Spleen (tissue), 11 donors: ENCODE data around the gene OR2C3. TPM values are rescaled to one million over a fixed set of nuclear protein-coding genes. Genes with fewer than 3 reads are reported as not detected.

Experiments
- DNase-seq: peaks from one replicate; pipeline ENCODE4 v3.0.0-alpha.2; 2020
- H3K27ac ChIP-seq, 8 donors: fragments of 200-600 bp; sonication (generic) in 7 of 8; 1 replicate in 4 of 8; 2 replicates in 4 of 8; pipeline versions ENCODE4 v1.5.0 to v1.8.0; 2016 to 2021; ENCODE audit warnings: inconsistent platforms in 4 of 8, mild to moderate bottlenecking in 4 of 8, moderate library complexity in 1 of 8
- H3K27me3 ChIP-seq, 7 donors: fragments of 200-600 bp; sonication (generic) in 6 of 7; replicated peaks in 1 of 7; 1 replicate in 4 of 7; 2 replicates in 3 of 7; pipeline versions ENCODE4 v1.5.0 to v1.8.0; 2016 to 2021; ENCODE audit warnings: inconsistent platforms in 3 of 7, mild to moderate bottlenecking in 1 of 7
- H3K36me3 ChIP-seq, 6 donors: fragments of 200-600 bp; sonication (generic) in 5 of 6; 1 replicate in 4 of 6; 2 replicates in 2 of 6; pipeline versions ENCODE4 v1.5.0 to v1.8.0; 2016 to 2021; ENCODE audit warnings: inconsistent platforms in 2 of 6
- H3K4me1 ChIP-seq, 6 donors: fragments of 200-600 bp; sonication (generic) in 5 of 6; 1 replicate in 3 of 6; 2 replicates in 3 of 6; pipeline versions ENCODE4 v1.5.0 to v1.8.0; 2016 to 2021; ENCODE audit warnings: inconsistent platforms in 3 of 6
- H3K4me3 ChIP-seq, 8 donors: fragments of 200-600 bp; sonication (generic) in 7 of 8; 1 replicate in 4 of 8; 2 replicates in 4 of 8; pipeline versions ENCODE4 v1.5.0 to v1.8.0; 2016 to 2021; ENCODE audit warnings: inconsistent platforms in 4 of 8, mild to moderate bottlenecking in 4 of 8, moderate library complexity in 2 of 8
- H3K9me3 ChIP-seq, 8 donors: fragments of 200-600 bp; sonication (generic) in 7 of 8; 1 replicate in 4 of 8; 2 replicates in 4 of 8; pipeline versions ENCODE4 v1.5.0 to v1.8.0; 2016 to 2021; ENCODE audit warnings: inconsistent platforms in 4 of 8
- CTCF ChIP-seq, 11 experiments: fragments of 200-600 bp in 7 of 11; fragments of 450-650 bp in 4 of 11; sonication (generic) in 4 of 11; IDR thresholded peaks in 8 of 11; conservative IDR thresholded peaks in 3 of 11; 1 replicate in 7 of 11; 2 replicates in 4 of 11; pipeline versions ENCODE4 v1.4.0 to v1.8.0; 2016 to 2021; ENCODE audit warnings: antibody characterized with exemption in 11 of 11, inconsistent platforms in 4 of 11, mild to moderate bottlenecking in 1 of 11
- POLR2A ChIP-seq, 3 donors: fragments of 450-650 bp; IDR thresholded peaks; one replicate each; pipeline ENCODE4 v1.5.1; 2017; ENCODE audit warnings: antibody characterized with exemption in 3 of 3, mild to moderate bottlenecking in 1 of 3
- POLR2AphosphoS5 ChIP-seq, 3 donors: sonication (generic); formaldehyde crosslinking; IDR thresholded peaks; one replicate each; pipeline ENCODE4 v1.5.1; 2017; ENCODE audit warnings: antibody characterized with exemption in 3 of 3
- WGBS, 5 donors: extraction: QIAGEN DNeasy Blood & Tissue Kit in 3 of 5; methylation state at CpG; one replicate each; pipeline versions ENCODE4 v1.1.5 to v1.1.7; 2013 to 2018; 5-methylcytosine and 5-hydroxymethylcytosine counted together
- intact Hi-C: fragments of 100-400 bp; cut with DNase I; formaldehyde crosslinking; loops from one replicate; pipeline ENCODE4 v1.15.0; 2023; ENCODE audit warnings: low total_unique reads
- polyA plus RNA-seq, 3 donors: library from polyadenylated mRNA; stranded (reverse); fragments of 200-250 nt; gene quantifications; one replicate each; pipeline ENCODE4 v1.2.1, GENCODE V29; 2013
- total RNA-seq, 7 donors: library from RNA; depleted of rRNA in 3 of 7; stranded (reverse); fragments of >200 nt in 3 of 7; fragmentation: NEBNext Ultra II Directional in 4 of 7; extraction: Animal tissue kit (Norgen Biotek cat#: 25700) in 4 of 7; gene quantifications; one replicate each; pipeline versions ENCODE4 v1.1.0 to v1.2.1, GENCODE V29; 2016 to 2021
- donor health status: healthy with polysubstance abuse.
- donor health status: DM: no; HTN: no; CAD: no; lungs with moderate emphysema.
- donor health status: DM: no; HTN: no; CAD: no.
- donor health status: Bipolar disorder and iron deficiency.
- donor health status: healthy.
- donor health status: DM: no; HTN: no; CAD: no.
- donor health status: DM: yes; HTN: yes; CAD: no.

Gene OR2C3
- total and polyA plus RNA-seq, 10 donors = under 0.01 to 0.26 (median 0.06) TPM; not detected in 5

- no peak for DNase-seq
- Histone ChIP-seq H3K4me3 (no peak overlapping the region), H3K36me3 (no peaks in the 10 kb centered on the region), H3K27me3 (peaks cover 0 to 17% (median 0%) of the 10 kb centered on the region in 7 donors), H3K27ac (no peak overlapping the region), H3K9me3 (no peaks in the 10 kb centered on the region), H3K4me1 (peaks cover 0 to 9% (median 0%) of the 10 kb centered on the region in 6 donors)
- WGBS, 5 donors = 74 to 93% (median 78%) methylated on average over 2 of the region's 2 CpGs
- TF ChIP-seq POLR2A (IDR thresholded peaks at IDR 0.05) = no peak
- TF ChIP-seq POLR2AphosphoS5 (IDR thresholded peaks at IDR 0.05) = no peak
- TF ChIP-seq CTCF (IDR thresholded peaks at IDR 0.05 in 8 of 11, conservative IDR thresholded peaks at IDR 0.05 in 3 of 11) = no peak
- intact Hi-C loops = no loop called here
These were observed 16.0 kb upstream of the OR2C3 start for GRCh38 chr1:247552231-247552630.

GRCh38 chr1:247551721-247552120 lies 15.5 kb upstream of the OR2C3 start:
- peaks cover 0 to 19% (median 0%) of the 10 kb centered on the region in 7 donors for H3K27me3 ChIP-seq
- H3K9me3 ChIP-seq = no peaks in the 10 kb centered on the region
- DNase-seq = no peak
- no peak overlapping the region for H3K4me3 ChIP-seq
- H3K36me3 ChIP-seq = no peaks in the 10 kb centered on the region
- H3K4me1 ChIP-seq = peaks cover 0 to 9% (median 0%) of the 10 kb centered on the region in 6 donors
- WGBS, 5 donors = 57 to 87% (median 70%) methylated on average over 1 of the region's 1 CpG
- H3K27ac ChIP-seq = no peak overlapping the region
- TF ChIP-seq CTCF (IDR thresholded peaks at IDR 0.05 in 8 of 11, conservative IDR thresholded peaks at IDR 0.05 in 3 of 11) (no peak), POLR2A (IDR thresholded peaks at IDR 0.05) (no peak), POLR2AphosphoS5 (IDR thresholded peaks at IDR 0.05) (no peak)
- intact Hi-C loops = no loop called here

- WGBS, 5 donors = 22 to 53% (median 32%) methylated on average over 13 of the region's 13 CpGs
- no peak for TF ChIP-seq CTCF (IDR thresholded peaks at IDR 0.05 in 8 of 11, conservative IDR thresholded peaks at IDR 0.05 in 3 of 11)
- no peak for TF ChIP-seq POLR2AphosphoS5 (IDR thresholded peaks at IDR 0.05)
- TF ChIP-seq POLR2A (IDR thresholded peaks at IDR 0.05) = no peak
- intact Hi-C loops = no loop called here
These were observed 12.5 kb upstream of the OR2C3 start, which contains the start of gene GCSAML for GRCh38 chr1:247548769-247549182. Gene GCSAML, plus strand, starts transcription at chr1:247549134. Its CDS starts 58 bp downstream, at chr1:247549192.

GRCh38 chr1:247548092-247548491 lies 11.9 kb upstream of the OR2C3 start:
- WGBS, 5 donors = 13 to 43% (median 21%) methylated on average over 5 of the region's 5 CpGs
- intact Hi-C loops = no loop called here
- Histone ChIP-seq H3K27me3 (peaks cover 0 to 19% (median 0%) of the 10 kb centered on the region in 7 donors), H3K36me3 (no peaks in the 10 kb centered on the region), H3K4me1 (peaks cover 0 to 9% (median 0%) of the 10 kb centered on the region in 6 donors), H3K4me3 (no peak overlapping the region), H3K27ac (no peak overlapping the region), H3K9me3 (no peaks in the 10 kb centered on the region)
- no peak for DNase-seq
- no peak for TF ChIP-seq POLR2AphosphoS5 (IDR thresholded peaks at IDR 0.05)
- TF ChIP-seq CTCF (IDR thresholded peaks at IDR 0.05 in 8 of 11, conservative IDR thresholded peaks at IDR 0.05 in 3 of 11) = no peak
- no peak for TF ChIP-seq POLR2A (IDR thresholded peaks at IDR 0.05)

More at GRCh38 chr1:247548769-247549182, 12.5 kb upstream of the OR2C3 start, which contains the start of gene GCSAML:
- no peak for DNase-seq
- peaks cover 0 to 9% (median 0%) of the 10 kb centered on the region in 6 donors for H3K4me1 ChIP-seq
- H3K27ac ChIP-seq = no peak within 1 kb of the TSS
- peaks cover 0 to 19% (median 0%) of the 10 kb centered on the region in 7 donors for H3K27me3 ChIP-seq
- no peaks in the 10 kb centered on the region for H3K9me3 ChIP-seq
- H3K36me3 ChIP-seq = no peaks in the 10 kb centered on the region
- H3K4me3 ChIP-seq = no peak within 1 kb of the TSS
